HG03103 (cell line): Measurements from ENCODE around the gene IGHMBP2.

Experiments
- ATAC-seq: cut with Tn5 transposase; IDR thresholded peaks from one replicate; pipeline ENCODE4 v1.9.1; 2021; ENCODE audit warnings: low read depth; ENCODE audit not compliant: unreplicated experiment

Gene IGHMBP2

DNA sequence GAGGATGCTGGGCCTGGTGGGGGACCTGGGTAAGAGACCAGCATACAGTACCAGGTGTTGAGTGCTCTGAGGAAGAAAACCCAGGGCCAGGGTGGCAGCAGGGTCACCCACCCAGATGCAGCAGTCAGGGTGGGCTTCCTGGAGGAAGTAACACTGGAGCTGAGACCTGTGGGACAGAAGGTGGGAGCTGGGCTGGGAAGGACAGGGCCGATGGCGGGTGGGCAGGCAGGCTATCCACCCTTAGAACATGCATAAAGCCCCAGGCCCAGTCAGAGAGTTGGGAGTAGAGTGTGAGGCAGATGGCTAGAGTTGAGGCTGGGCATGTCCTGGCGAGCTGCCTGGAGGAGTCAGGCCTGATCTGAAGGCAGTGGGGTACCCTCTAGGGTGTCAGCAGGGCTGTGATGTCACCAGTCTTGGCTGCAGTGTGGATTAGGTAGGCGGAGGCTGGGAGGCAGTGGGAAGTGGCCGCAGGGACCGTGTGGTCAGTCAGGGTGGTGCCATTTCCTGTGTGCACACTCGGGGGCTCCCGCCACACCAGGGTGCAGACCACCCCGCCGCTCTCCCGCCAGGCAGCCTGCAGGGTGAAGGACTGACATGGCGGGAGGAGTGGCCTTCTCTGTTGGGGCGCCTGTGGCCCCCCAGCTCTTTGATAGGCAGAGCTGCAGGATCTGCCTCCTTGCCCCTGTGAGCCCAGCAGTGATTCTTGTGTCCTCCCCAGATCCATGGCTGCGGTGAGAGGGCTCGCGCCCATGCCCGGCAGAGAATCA, 35.3 kb downstream of the IGHMBP2 start:
- no peak for ATAC-seq

DNA sequence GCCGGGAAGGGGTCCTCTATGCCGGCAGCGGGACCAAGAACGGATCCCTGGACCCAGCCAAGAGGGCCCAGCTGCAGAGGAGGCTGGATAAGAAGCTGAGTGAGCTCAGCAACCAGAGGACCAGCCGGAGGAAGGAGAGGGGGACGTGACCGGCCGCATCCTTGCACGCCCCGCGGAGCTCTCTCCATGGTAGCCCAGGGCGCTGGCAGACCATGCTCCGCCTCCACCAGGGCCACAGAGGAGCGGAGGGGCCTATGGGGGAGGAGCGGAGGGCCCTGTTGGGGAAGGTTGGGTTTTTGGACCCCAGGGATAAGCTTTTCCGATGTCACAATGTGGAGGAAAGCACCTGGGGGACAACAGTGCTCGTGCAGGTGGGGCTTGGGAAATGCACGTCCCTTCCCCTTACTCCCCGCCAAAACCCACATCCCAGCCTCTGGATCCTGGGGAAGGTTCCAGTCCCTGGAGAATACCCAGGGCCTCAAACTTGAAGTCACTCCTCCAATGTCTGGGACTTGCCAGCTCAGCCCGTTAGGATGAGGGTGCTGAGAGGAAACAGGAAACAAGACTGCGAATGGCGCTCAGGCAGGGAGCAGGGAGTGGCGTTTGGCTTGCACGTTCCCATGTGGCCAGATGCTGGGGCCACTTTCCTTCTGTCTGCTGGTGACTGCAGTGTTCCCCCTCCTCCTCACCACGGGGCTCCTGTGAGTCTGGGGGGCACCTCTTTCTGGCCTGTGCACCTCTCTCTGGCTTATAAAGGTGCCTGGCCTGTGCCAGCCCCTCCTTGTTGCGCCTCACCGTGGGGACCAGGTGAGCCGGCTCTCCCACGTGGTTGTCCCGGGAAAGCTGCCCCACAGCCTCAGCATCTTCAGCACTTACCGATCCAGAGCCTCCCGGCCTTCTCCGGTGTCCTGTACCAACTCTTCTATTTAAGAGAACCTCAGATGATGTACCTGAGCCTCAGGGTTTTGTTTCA, 36.2 kb downstream of the IGHMBP2 start:
- ATAC-seq = no peak

DNA sequence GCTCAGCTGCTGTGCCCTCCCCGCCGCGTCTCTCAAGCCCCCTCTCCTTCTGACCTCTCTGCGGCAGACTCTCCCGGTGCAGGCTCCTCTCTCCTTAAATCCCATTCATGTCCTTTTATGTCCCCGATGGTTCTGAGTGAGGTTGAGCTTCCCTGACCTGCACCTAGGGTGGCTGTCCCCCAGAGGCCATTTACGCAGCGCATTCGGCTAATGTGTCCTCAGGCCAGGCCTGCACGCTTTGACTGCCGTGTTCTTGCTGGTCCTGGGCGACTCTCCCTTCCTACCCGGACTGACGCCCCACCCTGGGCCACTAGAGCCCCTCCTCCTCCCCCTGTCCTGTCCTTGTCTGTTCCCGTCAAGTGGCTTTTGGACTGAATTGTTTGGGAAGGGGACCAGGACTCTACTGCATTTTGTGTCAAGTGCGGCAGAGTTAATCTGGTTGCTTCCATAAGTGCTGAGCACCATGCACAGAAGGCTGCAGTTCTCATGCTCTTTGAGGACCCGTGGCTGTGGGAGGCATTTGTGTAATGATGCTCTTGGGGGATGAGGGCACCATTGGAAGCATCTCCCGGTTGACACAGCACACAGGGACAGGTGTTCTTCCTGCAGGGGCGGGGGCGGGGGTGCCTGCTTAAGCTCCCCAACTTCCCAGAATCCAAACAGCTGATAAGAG, 37.1 kb downstream of the IGHMBP2 start:
- ATAC-seq = no peak

DNA sequence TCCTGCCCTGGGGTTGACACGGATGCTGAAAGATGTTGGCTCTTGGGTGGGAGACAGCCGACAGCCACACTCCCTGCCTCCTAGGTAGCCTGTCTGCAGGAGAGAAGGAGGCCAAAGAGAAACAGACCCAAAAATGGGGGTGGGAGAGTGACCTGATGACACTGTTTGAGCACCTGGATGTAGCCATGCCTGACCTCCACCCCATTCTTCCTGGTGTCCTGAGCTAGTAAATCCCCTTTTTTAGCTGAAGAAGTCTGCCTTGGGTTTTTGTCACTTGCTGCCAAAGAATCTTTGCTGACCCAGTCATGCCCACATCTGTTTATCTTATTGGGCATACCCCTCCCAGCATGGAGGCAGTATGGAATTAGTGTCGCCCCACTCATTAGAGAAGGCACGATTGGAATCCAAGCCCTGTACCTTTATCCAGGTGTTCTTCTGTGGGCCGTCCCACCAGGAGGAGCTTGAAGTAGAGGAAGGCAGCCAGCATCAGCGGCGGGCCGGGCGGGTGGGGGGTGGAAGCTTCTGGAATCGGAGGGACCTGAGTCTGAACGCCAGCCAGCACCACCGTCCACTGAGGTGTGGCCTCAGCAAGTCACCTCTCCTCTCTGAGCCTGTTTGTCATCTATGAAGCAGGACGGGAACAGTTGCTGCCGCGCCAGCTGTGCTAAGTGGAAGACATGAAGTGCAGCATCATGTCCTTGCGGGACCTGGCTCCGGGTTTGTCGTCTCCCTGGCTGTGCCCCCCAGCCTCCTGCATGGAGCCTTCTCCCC, 37.8 kb downstream of the IGHMBP2 start:
- ATAC-seq = no peak

DNA sequence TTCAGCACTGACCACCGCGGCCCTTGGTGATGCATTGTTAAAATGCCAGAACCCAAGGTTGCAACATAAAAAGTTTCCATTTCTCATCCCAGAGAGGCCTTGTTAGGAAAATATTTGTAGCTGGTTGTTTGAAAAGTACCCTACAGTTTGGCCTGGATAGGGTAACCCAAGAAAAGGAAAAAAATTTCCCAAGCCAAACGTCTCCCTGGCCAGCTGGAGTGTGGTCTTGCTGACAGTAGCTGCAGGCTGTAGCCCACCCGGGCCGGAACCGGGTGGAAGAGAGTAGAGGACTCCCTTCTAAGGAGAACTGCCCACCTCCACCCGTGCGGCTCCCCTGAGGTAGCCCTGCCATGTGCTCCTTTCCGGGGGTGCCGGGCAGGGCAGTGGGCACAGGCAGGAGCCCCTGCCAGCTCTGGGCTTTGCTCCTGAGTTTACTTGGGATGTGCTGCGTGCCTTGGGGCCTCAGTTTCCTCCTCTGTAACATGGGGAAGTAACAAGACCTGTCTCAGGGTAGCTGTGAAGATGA, 38.5 kb downstream of the IGHMBP2 start:
- ATAC-seq = no peak

DNA sequence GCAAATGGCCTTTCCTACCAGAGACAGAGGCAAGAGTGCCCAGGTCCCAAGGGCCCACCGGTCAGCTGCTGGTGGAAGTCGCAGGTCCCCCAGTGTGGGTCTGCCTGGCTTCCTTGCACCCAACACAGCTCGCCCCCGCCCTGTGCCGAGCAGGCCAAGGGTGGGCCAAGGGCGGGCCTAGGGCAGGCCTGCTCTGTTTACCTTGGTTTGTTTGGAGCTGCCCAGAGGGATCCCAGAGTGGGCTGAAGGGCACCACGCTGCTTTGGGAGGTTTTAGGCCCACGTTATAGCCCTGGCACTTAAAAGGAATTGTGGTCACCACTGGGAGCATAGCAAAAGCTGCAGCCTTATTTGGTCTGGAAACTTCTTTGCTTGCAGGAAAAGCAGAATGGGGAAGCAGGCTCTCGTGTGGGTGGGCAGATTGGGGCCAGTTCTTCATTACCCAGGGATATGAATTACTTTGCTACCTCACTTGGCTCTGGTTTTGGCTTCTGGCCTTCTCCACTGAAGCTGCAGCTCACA, 39.1 kb downstream of the IGHMBP2 start:
- no peak for ATAC-seq

DNA sequence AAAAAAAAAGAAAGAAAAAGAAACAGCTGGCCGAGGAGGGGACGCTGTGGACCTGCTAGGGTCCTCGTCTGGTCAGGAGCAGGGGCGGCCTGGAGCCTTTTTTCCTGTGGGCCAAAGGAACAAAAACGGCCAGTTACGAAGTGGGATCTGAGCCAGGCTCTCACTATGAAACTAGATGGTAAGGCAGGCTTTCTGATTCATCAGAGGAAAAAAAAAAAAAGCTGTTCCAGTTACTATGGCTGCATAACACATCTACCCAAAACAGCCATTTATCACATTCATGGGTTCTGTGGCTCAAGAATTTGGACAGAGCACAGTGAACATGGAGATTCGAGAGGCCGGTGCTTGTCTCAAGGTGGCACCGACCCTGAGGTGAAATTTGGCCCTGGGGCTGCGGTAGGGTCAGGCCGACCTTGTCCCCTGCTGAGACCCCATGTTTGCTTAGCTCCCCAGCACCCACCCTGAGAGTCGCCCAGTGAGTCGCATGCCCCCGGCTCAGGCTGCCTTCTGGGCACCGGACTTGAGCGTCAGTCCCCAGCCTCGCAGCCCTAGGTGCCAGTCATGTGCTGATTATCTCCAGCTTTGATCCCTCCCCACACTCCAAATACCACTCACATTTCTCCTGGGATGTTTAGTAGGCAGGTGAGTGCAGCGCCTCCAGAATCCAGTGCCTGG, 42.9 kb downstream of the IGHMBP2 start:
- no peak for ATAC-seq

DNA sequence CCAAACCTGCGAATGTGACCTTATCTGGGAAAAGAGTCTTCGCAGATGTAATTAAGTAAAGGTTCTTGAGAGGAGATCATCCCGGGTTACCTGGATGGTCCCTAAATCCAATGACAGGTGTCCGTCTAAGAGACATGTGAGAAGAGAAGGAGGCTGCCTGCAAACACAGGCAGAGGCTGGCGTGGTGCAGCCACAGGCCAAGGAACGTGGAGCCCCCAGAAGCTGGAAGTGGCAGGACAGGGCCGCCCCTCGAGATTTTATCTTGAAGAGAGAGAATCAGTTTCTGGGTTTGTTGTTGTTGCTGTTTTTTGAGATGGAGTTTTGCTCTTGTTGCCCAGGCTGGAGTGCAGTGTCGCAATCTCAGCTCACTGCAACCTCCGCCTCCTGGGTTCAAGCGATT, 43.5 kb downstream of the IGHMBP2 start:
- no peak for ATAC-seq

DNA sequence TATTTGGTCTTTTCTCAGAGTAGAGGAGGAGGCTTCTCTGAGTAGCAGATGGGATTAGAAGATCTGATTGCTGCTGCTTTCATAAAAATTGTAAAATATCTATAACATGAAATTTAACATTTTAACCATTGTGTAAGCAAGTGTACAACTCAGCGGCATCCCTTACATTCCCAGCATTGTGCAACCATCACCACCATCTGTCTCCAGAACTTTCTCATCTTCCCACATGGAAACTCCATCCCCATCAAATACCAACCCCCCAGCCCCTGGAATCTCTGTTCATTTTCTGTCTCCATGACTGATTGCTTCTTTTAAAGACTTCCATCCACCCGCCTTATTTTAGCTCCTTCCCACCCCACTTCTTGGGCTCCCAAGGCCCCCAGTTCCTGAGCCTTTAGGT, 44.8 kb downstream of the IGHMBP2 start:
- ATAC-seq = no peak

DNA sequence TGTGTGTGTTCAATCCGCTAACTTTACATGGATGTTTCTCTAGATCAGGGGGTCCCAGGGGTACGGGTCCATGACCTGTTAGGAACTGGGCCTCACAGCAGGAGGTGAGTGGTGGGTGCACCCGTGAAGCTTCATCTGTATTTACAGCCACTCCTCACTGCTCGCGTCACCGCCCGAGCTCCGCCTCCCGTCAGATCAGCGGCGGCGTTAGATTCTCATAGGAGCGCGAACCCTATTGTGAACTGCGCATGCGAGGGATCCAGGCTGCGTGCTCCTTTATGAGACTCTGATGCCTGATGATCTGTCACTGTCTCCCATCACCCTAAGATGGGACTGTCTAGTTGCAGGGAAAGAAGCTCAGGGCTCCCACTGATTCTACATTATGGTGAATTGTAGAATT, 45.2 kb downstream of the IGHMBP2 start:
- no peak for ATAC-seq

DNA sequence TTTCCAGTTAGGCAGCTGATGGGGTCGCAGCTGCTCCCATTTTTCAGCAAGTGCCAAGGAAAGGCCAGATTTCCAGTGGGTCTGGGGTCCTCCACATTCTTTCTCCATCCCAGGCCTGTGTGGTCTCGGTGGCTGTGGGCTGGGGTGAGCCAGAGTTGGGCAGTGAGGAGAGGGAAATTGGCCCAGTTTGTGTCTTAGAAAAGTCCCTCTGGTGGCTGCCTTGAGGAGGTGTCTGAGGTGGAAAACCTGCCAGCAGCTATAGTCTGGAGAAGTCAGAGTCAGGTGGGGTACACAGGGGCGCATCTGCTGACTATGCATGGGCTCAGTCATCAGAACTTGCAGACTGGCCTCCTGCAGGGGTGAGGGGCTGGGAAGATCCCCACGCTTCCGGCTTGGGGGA, 46.6 kb downstream of the IGHMBP2 start:
- no peak for ATAC-seq

DNA sequence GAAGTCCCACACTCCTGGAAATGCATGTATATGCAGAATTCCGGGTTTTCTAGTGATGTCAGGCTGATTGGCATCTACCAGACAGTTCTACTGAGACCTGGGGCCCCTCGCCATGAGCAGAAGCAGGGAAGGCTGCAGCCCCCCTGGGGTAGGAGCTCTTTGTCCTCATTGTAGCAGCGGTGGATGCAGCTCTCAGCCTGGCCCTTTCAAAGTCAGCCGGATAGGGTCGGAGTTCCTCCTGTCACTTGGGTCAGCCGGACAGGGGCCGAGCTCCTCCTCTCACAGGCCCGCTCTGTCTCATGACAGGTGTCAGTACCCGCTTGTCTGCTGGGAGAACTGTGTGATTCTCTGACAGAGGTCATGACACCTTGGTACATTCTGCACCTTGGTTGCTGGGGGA, 47.1 kb downstream of the IGHMBP2 start:
- ATAC-seq = no peak

DNA sequence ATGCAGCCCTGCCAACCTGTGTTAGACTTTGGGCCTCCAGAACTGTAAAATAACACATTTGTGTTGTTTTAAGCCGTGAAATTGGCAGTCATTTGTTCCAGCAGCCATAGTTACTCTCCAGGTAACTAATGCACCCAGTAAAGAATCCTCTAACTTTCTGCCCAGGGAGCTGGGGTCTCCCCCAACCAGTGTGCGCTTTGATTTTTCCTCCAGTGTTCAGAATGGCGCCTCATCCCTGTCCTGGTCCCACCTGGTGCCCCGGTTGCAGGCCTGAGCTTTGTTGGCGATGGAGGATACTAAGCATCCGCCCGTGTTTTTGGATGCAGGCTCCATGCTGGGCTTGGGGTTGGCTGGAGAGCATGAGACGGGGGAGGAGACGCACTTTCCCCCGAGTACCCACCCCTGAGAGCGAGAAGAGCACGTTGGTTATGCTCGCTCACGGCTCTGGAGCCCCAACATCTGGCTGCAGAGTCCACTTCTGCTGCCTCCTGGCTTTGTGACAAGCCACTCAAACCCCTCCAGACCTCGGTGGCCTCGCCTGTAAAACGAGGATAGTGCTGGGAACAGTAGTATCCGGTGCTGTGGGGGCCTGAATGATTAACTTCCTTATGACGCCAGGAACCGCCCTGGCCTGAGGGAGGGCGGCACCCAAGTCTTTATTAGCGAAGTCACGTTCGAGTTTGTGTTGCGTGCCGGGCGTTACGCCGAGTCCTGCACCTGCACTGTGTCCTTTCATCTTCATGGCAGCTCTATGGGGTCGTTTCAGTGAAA, 51.3 kb downstream of the IGHMBP2 start:
- ATAC-seq = no peak

DNA sequence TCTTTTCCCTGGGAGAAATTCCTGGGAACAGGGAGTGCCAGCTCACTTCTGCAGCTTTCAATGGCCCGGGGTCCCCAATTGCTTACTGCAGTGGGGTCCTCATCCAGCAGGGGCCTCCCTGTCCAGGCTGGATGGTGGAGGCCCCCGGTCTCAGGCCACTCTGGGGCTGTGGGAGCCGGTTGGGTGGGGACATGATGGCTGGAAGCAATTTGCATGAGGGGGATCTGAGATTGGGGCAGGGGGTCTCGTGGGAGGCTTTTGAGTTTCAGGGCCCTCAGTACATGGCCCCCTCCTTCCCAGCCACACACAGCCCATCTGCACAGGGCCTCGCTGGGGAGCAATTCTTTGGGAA, 51.9 kb downstream of the IGHMBP2 start:
- no peak for ATAC-seq

DNA sequence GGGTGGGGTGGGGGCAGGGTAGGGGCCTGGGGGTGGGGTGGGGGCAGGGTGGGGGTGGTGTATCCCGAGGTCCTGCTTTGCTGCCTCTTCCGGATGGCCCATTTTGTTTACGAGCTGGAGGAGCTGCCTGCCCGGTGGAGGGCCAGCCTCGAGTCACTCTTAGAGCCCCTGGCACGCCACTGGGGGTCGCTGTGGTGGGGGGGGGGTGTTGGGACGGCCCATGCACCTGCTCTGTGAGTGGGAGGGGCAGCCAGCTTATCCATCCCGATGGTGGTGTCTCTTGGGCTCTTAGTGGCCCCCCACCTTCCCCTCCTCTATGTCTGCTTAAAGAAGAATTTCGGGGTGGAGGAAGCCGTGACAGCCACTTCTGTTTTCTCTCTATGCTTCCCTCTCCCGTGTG, 52.5 kb downstream of the IGHMBP2 start:
- no peak for ATAC-seq

DNA sequence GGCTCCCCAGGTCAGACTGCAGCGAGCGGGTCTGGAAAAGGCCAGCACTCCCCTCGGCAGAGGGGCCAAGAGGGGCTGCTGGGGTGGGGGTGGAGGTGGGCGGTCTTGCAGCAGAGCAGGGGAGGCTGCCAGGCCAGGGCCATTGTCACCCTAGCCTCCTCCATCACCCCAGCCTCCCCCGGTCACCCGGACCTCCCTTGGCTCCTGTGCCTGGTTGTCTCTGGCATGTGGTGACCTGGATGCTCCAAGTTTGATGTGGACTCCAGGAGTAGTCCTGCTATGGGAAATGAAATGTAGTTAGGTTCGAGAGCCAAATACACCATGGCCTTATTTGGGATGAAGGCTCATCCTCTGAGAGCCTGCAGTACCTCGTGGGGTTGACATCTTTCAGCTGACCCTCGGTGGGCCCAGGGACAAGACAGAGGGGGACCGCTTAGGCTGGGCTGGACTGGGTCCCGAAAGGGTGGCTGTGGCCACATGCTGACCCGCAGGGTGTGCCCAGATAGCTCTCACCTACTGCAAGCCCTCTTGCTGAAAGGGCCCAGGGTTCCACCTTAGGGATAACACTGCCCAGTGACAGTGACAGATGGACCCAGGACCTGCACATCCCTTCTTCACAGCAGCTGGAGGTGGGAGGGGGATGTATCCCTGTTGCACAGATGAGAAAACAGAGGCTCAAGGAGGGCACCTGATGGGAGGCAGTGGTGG, 53.0 kb downstream of the IGHMBP2 start:
- no peak for ATAC-seq

DNA sequence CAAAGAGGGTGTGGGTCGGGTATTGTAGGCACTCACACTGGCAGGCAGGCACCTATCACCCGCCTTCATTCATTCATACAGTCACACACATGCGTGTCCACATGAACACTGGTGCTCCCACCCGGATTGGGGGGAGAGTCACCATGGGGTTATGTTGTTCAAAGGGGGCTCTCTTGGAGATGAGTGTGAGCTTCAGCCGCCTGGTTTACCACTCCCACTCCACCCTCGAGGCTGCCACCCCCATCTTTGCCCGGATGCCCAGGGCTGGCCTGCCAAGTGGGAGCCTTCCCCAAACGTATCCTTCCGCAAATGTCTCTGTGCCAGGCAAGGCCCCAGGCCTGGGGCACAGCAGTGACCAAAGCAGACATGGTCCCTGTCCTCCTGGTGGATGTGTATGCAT, 54.5 kb downstream of the IGHMBP2 start:
- ATAC-seq = no peak
